Fibroblast of mammary gland (primary cell): ENCODE results near the gene RFX2.
A peak's percentile ranks its signal among the peaks of the same experiment; 100 is the strongest.

Experiments used
- DNase-seq: peaks from one replicate; pipeline ENCODE4 v3.0.0-alpha.2; 2010; ENCODE audit warnings: low read depth
- H3K4me3 ChIP-seq: 2 replicates; pipeline ENCODE4 v1.5.1; 2011; ENCODE audit warnings: low read depth, mild to moderate bottlenecking, low read length, moderate library complexity; ENCODE audit not compliant: control insufficient read depth
- CTCF ChIP-seq: conservative IDR thresholded peaks from 2 replicates; pipeline ENCODE4 v1.5.1; 2011; ENCODE audit warnings: low read depth, low read length, inconsistent platforms; ENCODE audit not compliant: control insufficient read depth, insufficient read depth

Gene RFX2

DNA sequence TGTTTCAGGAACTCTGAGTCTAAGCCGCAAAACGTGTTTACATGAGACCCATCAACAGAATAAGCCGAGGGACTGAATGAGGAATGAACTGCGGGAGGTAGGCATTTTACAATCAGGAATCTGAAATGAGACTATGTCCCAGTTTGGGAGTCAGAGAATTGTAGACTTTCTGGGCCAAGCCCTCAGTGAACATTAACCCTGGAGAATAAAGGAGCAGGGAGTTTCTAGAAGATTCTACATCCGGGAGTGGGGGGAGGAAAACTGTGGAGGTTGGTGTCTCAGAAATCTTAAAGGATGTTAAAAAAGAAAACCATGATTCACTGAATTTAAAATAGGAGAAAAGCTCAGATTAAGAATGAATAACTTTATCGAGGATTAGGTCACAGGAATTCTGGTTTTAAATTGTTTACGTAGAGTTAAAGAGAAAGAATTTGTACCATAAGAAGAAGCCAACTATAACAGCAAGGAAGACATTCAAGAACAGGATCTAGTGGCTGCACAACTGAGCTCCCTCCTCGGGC, 18.5 kb downstream of the RFX2 start:
- no peak for TF ChIP-seq CTCF
- H3K4me3 ChIP-seq: peak overlapping the region; percentile 20
- peak; percentile 45 for DNase-seq

GRCh38 chr19:6090634-6091033, 19.7 kb downstream of the RFX2 start:
- TF ChIP-seq CTCF: no peak
- DNase-seq: no peak
- no peak overlapping the region for H3K4me3 ChIP-seq

- no peak overlapping the region for H3K4me3 ChIP-seq
- peak; percentile 76 for DNase-seq
- TF ChIP-seq CTCF: no peak
These were observed 21.7 kb downstream of the RFX2 start for GRCh38 chr19:6088602-6089049.

- TF ChIP-seq CTCF: no peak
- no peak for DNase-seq
- H3K4me3 ChIP-seq: no peak overlapping the region
These were observed 23.2 kb downstream of the RFX2 start for GRCh38 chr19:6087074-6087571.

DNA sequence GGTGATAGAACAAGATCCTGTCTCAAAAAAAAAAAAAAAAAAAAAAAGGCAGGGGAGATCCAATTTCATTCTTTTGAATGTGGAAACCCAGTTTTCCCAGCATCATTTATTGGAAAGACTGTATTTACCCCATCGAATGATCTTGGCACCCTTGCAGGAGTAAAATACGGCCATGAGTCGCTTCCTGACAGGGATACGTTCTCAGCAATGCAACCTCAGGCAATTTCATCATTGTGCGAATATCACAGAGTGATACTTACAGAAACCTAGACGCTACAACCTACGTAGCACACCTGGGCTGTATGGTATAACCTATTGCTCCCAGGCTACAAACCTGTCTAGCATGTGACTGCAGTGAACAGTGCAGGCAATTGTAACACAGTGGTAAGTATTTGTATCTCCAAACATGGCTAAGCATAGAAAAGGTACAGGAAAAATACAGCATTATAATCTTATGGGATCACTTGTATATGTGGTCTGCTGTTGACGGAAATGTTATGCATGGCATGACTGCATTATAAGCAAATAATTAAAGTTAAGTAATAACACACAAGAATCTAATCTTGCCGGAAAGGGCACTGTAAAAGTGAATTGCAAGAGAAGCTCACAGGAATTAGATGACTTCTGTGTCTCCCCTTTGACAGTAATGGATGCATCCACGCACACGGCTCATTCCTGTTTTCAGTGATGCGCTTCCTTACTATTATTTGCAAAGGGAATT, 24.1 kb downstream of the RFX2 start:
- no peak for TF ChIP-seq CTCF
- DNase-seq: peak; percentile 87
- no peak overlapping the region for H3K4me3 ChIP-seq

GRCh38 chr19:6084821-6085220, 25.5 kb downstream of the RFX2 start:
- no peak overlapping the region for H3K4me3 ChIP-seq
- DNase-seq: no peak
- TF ChIP-seq CTCF: no peak
